Measurements from ENCODE around the gene RNFT1. TPM values are rescaled to one million over a fixed set of nuclear protein-coding genes. Genes with fewer than 3 reads are reported as not detected.

Gene RNFT1
- total RNA-seq, 1 donor from 2014 or later = 29.1 TPM

DNA sequence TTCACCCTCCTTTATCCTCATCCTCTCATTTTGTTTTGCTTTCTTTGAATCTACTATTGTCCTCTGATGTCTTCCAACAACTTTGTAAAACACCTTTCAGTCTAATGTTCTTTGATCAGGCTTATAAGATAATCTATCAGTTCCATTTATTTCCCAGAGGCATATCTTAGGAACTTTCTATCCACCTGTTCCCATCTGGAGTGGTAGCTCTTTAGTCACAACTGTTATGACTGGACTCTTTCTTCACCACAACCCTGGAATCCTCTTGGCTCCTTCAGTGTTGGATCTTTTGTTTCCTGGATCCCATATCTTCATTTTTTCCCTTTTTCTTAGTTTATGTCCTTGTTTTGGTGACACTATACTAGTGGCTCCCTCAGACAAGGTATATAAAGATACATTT is 48.1 kb downstream of the RNFT1 start:
- TF ChIP-seq, protein P1, sequence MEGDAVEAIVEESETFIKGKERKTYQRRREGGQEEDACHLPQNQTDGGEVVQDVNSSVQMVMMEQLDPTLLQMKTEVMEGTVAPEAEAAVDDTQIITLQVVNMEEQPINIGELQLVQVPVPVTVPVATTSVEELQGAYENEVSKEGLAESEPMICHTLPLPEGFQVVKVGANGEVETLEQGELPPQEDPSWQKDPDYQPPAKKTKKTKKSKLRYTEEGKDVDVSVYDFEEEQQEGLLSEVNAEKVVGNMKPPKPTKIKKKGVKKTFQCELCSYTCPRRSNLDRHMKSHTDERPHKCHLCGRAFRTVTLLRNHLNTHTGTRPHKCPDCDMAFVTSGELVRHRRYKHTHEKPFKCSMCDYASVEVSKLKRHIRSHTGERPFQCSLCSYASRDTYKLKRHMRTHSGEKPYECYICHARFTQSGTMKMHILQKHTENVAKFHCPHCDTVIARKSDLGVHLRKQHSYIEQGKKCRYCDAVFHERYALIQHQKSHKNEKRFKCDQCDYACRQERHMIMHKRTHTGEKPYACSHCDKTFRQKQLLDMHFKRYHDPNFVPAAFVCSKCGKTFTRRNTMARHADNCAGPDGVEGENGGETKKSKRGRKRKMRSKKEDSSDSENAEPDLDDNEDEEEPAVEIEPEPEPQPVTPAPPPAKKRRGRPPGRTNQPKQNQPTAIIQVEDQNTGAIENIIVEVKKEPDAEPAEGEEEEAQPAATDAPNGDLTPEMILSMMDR (IDR thresholded peaks at IDR 0.05) = no peak
- ChIA-PET CTCF (no interaction called here), POLR2A (no interaction called here)
- H3K9me3 Mint-ChIP-seq = no peaks in the 10 kb centered on the region
- H3K27ac Mint-ChIP-seq = no peak overlapping the region
- H3K36me3 Mint-ChIP-seq (ENCODE audit: low read depth) = peaks cover 74% of the 10 kb centered on the region
- H3K4me1 Mint-ChIP-seq = no peaks in the 10 kb centered on the region
- no peak for DNase-seq
- no peak overlapping the region for H3K4me3 Mint-ChIP-seq
- no peaks in the 10 kb centered on the region for H3K27me3 Mint-ChIP-seq
- intact Hi-C loops (cut with micrococcal nuclease) = no loop called here
- ATAC-seq (ENCODE audit: low read depth) = no peak

DNA sequence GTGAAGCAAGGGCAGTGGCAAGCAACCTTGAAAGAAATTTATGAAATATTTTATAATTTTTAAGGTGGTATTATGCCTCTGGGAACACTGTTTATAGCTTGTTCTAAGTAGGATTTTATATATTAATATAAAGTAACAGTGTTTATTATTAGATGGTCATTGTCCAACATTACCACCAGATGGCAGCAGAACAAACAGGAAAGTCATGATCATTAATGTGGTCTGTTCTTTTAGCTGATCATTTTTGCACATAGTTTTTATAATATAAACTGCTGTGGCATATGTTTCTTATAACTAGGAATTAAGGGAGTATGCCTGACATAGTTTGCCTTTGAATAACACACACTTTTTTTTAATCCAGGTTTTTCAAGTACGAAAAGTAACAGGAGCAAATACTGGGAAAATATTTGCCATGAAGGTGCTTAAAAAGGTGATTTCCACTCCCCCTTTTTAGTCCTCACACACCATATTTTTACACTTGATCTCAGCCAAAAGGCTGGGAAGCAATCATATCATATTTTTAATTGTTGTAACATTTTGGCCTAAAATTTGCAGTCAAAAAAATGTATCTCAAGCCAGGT is 50.2 kb downstream of the RNFT1 start:
- ATAC-seq (ENCODE audit: low read depth) = peak; percentile 57
- Mint-ChIP-seq H3K36me3 (ENCODE audit: low read depth) (peaks cover 66% of the 10 kb centered on the region), H3K4me1 (no peaks in the 10 kb centered on the region), H3K27ac (no peak overlapping the region), H3K4me3 (no peak overlapping the region), H3K27me3 (no peaks in the 10 kb centered on the region), H3K9me3 (no peaks in the 10 kb centered on the region)
- TF ChIP-seq, protein P1 (IDR thresholded peaks at IDR 0.05) = peak; percentile 84
- DNase-seq = no peak
- ChIA-PET CTCF (interaction anchor here (0.5 to 1.7 kb wide), 10 partner anchors 21 to 393 kb away, joined by 3 to 22 read pairs (median 4); partner anchors contain the start of genes RPS6KB1 and TUBD1), POLR2A (no interaction called here)
- intact Hi-C loops (cut with micrococcal nuclease) = loop anchor here (5.0 kb wide), 2 partner anchors 123 to 162 kb away; no protein-coding TSS in a partner anchor

DNA sequence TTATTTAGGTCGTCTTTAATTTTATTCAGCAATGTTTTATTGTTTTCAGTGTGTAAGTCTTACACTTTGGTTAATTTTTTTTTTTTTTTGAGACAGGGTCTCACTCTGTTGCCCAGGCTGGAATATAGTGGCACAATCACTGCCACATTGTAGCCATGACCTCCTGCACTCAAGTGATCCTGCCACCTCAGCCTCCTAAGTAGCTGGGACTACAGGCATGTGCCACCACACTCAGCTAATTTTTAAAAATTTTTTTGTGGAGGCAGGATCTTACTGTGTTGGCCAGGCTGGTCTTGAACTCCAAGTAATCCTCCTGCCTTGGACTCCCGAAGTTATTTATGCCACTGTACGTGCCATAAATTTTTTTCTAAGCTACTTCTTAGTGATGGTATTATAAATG is 57.1 kb downstream of the RNFT1 start:
- H3K36me3 Mint-ChIP-seq (ENCODE audit: low read depth) = peaks cover 30% of the 10 kb centered on the region
- POLR2A ChIA-PET = interaction anchor here (0.7 kb wide), 1 partner anchor 165 kb away, joined by 4 read pairs; no protein-coding TSS in a partner anchor
- intact Hi-C loops (cut with micrococcal nuclease) = no loop called here
- peaks cover 15% of the 10 kb centered on the region for H3K4me1 Mint-ChIP-seq
- no peaks in the 10 kb centered on the region for H3K27me3 Mint-ChIP-seq
- no peaks in the 10 kb centered on the region for H3K9me3 Mint-ChIP-seq
- CTCF ChIA-PET = no interaction called here
- TF ChIP-seq, protein P1 (IDR thresholded peaks at IDR 0.05) = no peak
- H3K27ac Mint-ChIP-seq = no peak overlapping the region
- no peak overlapping the region for H3K4me3 Mint-ChIP-seq
- no peak for ATAC-seq (ENCODE audit: low read depth)
- DNase-seq = no peak

DNA sequence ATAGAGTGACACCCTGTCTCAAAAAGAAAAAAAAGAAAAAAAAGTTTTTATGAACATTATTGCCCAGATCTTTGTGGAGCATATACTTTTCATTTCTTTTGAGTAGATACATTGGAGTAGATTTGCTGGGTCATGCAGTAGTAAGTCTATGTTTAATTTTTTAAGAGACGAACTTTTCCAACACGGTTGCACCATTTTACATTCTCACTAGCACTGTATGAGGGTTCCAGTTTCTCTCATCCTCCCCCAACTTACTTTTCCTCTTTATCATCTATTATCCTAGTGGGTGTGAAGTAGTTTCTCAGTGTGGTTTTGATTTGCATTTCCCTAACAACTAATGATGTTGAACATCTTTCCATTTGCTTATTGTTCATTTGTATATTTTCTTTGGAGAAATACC is 61.1 kb downstream of the RNFT1 start:
- no peaks in the 10 kb centered on the region for H3K27me3 Mint-ChIP-seq
- ChIA-PET POLR2A (no interaction called here), CTCF (interaction anchor here (0.7 kb wide), 1 partner anchor 17 kb away, joined by 3 read pairs; no protein-coding TSS in a partner anchor)
- TF ChIP-seq, protein P1 (IDR thresholded peaks at IDR 0.05) = no peak
- intact Hi-C loops (cut with micrococcal nuclease) = no loop called here
- ATAC-seq (ENCODE audit: low read depth) (no peak), DNase-seq (no peak)
- H3K4me3 Mint-ChIP-seq = no peak overlapping the region
- H3K27ac Mint-ChIP-seq = no peak overlapping the region
- no peaks in the 10 kb centered on the region for H3K9me3 Mint-ChIP-seq
- H3K4me1 Mint-ChIP-seq = peaks cover 22% of the 10 kb centered on the region
- H3K36me3 Mint-ChIP-seq (ENCODE audit: low read depth) = peaks cover 17% of the 10 kb centered on the region

Other genes with a start within 250 kb of the RNFT1 start
- 10.5 and 15.1 TPM in 2 replicates for gene TUBD1, start 71.8 kb downstream of the RNFT1 start, total RNA-seq
- 57.7 and 63.0 TPM in 2 replicates for gene RPS6KB1, start 71.6 kb downstream of the RNFT1 start, total RNA-seq
- gene HEATR6, start 114.2 kb upstream of the RNFT1 start, total RNA-seq = 18.2 and 22.3 TPM in 2 replicates
- not detected in 2 replicates for gene CA4, start 185.2 kb upstream of the RNFT1 start, total RNA-seq